ENCODE results near the gene BABAM2. TPM values are rescaled to one million over a fixed set of nuclear protein-coding genes. Genes with fewer than 3 reads are reported as not detected.

BABAM2 gene
- total and polyA plus RNA-seq, 2 donors = 17.4 to 34.8 TPM

- H3K27ac ChIP-seq (ENCODE audit: low read depth in 1 of 2, low read length in 1 of 2) = no peak overlapping the region
- no peak overlapping the region for H3K4me3 ChIP-seq (ENCODE audit: low read length in 2 of 2)
- 98% methylated on average over 2 of the region's 2 CpGs for WGBS
- no peak for DNase-seq (ENCODE audit: low read depth in 6 of 9, low spot score in 9 of 9)
- no peaks in the 10 kb centered on the region for H3K9me3 ChIP-seq (ENCODE audit: control insufficient read depth in 2 of 2, insufficient read depth in 1 of 2, low read length in 1 of 2)
- H3K36me3 ChIP-seq (ENCODE audit: control insufficient read depth in 2 of 2, insufficient read depth in 2 of 2, low read length in 1 of 2) = no peaks in the 10 kb centered on the region
- no peaks in the 10 kb centered on the region for H3K27me3 ChIP-seq (ENCODE audit: control insufficient read depth in 2 of 2, insufficient read depth in 1 of 2, low read length in 1 of 2)
- H3K4me1 ChIP-seq (ENCODE audit: control insufficient read depth in 2 of 2, insufficient read depth in 2 of 2, low read length in 2 of 2) = no peaks in the 10 kb centered on the region
Observed at GRCh38 chr2:27912512-27912911, 22.0 kb downstream of the BABAM2 start.

DNA sequence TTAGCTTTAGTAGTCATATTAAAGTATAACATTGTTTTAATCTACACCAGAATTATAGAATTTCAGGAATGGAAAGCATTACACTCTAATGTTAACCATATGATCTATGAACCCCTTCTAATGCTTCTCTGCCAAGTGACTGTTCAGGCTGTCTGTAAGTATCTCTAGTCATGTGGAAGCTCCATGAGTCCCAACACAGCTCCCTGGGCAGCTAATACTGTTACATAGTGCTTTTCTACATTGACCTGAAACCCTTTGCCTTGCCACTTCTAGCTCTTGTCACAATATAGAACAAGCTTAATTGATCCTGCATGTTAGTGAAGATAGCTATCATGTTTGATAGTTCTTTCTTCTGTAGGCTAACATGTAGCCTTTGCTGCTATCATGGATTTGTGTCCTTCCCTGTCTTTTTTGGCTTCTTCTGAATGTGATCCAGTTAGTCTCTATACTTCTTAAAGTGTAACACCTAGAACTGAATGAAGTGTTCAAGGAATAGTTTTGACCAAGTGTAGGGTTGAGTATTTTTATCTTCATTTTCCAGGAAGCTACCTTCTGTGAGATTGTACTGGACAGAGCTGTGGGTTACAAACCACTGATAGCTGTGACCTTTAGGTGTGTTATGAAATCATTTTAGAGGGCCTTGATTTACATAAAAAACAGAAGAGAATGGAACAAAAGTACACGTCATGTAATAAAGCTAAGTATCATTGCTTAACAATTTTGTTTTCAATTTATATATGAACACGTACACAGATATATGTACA is 23.7 kb downstream of the BABAM2 start:
- Histone ChIP-seq H3K27me3 (ENCODE audit: control insufficient read depth in 2 of 2, insufficient read depth in 1 of 2, low read length in 1 of 2) (no peaks in the 10 kb centered on the region), H3K27ac (ENCODE audit: low read depth in 1 of 2, low read length in 1 of 2) (peak overlapping the region in 1 of 2 donors; percentile 43), H3K36me3 (ENCODE audit: control insufficient read depth in 2 of 2, insufficient read depth in 2 of 2, low read length in 1 of 2) (no peaks in the 10 kb centered on the region), H3K4me3 (ENCODE audit: low read length in 2 of 2) (no peak overlapping the region), H3K9me3 (ENCODE audit: control insufficient read depth in 2 of 2, insufficient read depth in 1 of 2, low read length in 1 of 2) (no peaks in the 10 kb centered on the region), H3K4me1 (ENCODE audit: control insufficient read depth in 2 of 2, insufficient read depth in 2 of 2, low read length in 2 of 2) (no peaks in the 10 kb centered on the region)
- DNase-seq (ENCODE audit: low read depth in 6 of 9, low spot score in 9 of 9) = no peak
- 97% methylated on average over 2 of the region's 2 CpGs for WGBS

GRCh38 chr2:27914805-27915175 is 24.3 kb downstream of the BABAM2 start:
- no peak overlapping the region for H3K4me3 ChIP-seq (ENCODE audit: low read length in 2 of 2)
- no peaks in the 10 kb centered on the region for H3K27me3 ChIP-seq (ENCODE audit: control insufficient read depth in 2 of 2, insufficient read depth in 1 of 2, low read length in 1 of 2)
- no peak for DNase-seq (ENCODE audit: low read depth in 6 of 9, low spot score in 9 of 9)
- H3K4me1 ChIP-seq (ENCODE audit: control insufficient read depth in 2 of 2, insufficient read depth in 2 of 2, low read length in 2 of 2) = no peaks in the 10 kb centered on the region
- no peak overlapping the region for H3K27ac ChIP-seq (ENCODE audit: low read depth in 1 of 2, low read length in 1 of 2)
- no peaks in the 10 kb centered on the region for H3K36me3 ChIP-seq (ENCODE audit: control insufficient read depth in 2 of 2, insufficient read depth in 2 of 2, low read length in 1 of 2)
- no peaks in the 10 kb centered on the region for H3K9me3 ChIP-seq (ENCODE audit: control insufficient read depth in 2 of 2, insufficient read depth in 1 of 2, low read length in 1 of 2)

DNA sequence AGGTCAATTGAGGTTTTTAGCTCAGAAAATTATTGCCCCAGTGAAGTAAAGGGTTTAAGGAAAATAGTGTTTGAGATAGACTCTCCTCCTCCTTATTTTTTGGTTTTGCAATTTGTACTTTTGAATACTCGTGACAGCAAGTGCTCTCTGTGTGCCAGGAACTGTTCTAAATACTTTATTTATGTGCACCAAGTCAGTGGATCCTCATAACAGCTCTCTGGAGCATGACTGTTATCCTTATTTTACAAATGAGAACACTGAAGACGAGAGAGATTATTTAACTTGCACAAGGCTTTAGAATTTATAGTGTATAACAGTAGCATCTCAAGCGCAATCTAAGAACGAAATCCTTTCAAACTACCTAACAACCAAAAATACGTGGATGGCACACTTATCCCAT is 24.7 kb downstream of the BABAM2 start:
- no peak overlapping the region for H3K4me3 ChIP-seq (ENCODE audit: low read length in 2 of 2)
- 77% methylated on average over 5 of the region's 5 CpGs for WGBS
- no peaks in the 10 kb centered on the region for H3K4me1 ChIP-seq (ENCODE audit: control insufficient read depth in 2 of 2, insufficient read depth in 2 of 2, low read length in 2 of 2)
- no peak for DNase-seq (ENCODE audit: low read depth in 6 of 9, low spot score in 9 of 9)
- H3K27me3 ChIP-seq (ENCODE audit: control insufficient read depth in 2 of 2, insufficient read depth in 1 of 2, low read length in 1 of 2) = no peaks in the 10 kb centered on the region
- no peak overlapping the region for H3K27ac ChIP-seq (ENCODE audit: low read depth in 1 of 2, low read length in 1 of 2)
- H3K36me3 ChIP-seq (ENCODE audit: control insufficient read depth in 2 of 2, insufficient read depth in 2 of 2, low read length in 1 of 2) = no peaks in the 10 kb centered on the region
- no peaks in the 10 kb centered on the region for H3K9me3 ChIP-seq (ENCODE audit: control insufficient read depth in 2 of 2, insufficient read depth in 1 of 2, low read length in 1 of 2)

- H3K4me1 ChIP-seq (ENCODE audit: control insufficient read depth in 2 of 2, insufficient read depth in 2 of 2, low read length in 2 of 2) = no peaks in the 10 kb centered on the region
Observed at GRCh38 chr2:27915874-27916273, 25.3 kb downstream of the BABAM2 start.

GRCh38 chr2:27916293-27916995 is 25.9 kb downstream of the BABAM2 start:
- WGBS = 100% methylated on average over 1 of the region's 1 CpG

More at GRCh38 chr2:27915874-27916273, 25.3 kb downstream of the BABAM2 start:
- Histone ChIP-seq H3K9me3 (ENCODE audit: control insufficient read depth in 2 of 2, insufficient read depth in 1 of 2, low read length in 1 of 2) (no peaks in the 10 kb centered on the region), H3K36me3 (ENCODE audit: control insufficient read depth in 2 of 2, insufficient read depth in 2 of 2, low read length in 1 of 2) (no peaks in the 10 kb centered on the region), H3K27me3 (ENCODE audit: control insufficient read depth in 2 of 2, insufficient read depth in 1 of 2, low read length in 1 of 2) (no peaks in the 10 kb centered on the region), H3K27ac (ENCODE audit: low read depth in 1 of 2, low read length in 1 of 2) (no peak overlapping the region), H3K4me3 (ENCODE audit: low read length in 2 of 2) (no peak overlapping the region)
- DNase-seq (ENCODE audit: low read depth in 6 of 9, low spot score in 9 of 9) = no peak

DNA sequence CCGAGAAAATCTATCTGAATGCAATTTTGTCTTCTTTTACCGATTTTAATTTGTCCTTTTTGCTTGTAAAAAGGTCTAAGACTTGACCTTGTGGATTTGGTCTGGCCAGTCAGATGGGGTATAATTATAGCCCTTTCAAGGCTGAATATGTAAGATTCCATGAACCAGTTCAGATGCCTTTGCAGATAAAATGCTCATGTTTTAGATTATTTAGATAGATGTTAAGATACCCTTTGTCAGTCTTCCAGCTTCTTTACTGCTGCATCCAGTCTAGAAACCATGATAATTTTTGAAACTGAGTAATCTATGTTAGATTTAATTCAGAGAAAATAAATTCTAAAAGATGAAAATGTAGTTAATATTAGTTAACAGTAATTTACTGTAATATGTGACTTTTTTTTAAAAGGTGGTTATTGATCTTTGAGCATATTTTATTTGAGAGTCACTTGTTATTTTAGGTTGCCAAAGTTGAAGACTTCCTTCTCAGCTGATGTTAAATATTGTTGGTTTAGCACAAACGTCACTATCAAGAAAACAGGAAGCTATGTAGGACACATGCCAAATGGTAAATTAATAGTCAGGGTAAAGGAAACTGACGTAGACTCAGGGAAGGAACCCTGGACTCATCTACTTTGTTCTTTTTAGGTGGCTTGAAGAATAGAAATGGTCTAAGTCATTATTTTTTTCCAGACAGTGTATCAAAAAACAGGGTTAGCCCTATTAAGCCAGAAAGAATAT is 29.8 kb downstream of the BABAM2 start:
- Histone ChIP-seq H3K4me3 (ENCODE audit: low read length in 2 of 2) (no peak overlapping the region), H3K27me3 (ENCODE audit: control insufficient read depth in 2 of 2, insufficient read depth in 1 of 2, low read length in 1 of 2) (no peaks in the 10 kb centered on the region), H3K9me3 (ENCODE audit: control insufficient read depth in 2 of 2, insufficient read depth in 1 of 2, low read length in 1 of 2) (no peaks in the 10 kb centered on the region), H3K4me1 (ENCODE audit: control insufficient read depth in 2 of 2, insufficient read depth in 2 of 2, low read length in 2 of 2) (no peaks in the 10 kb centered on the region), H3K27ac (ENCODE audit: low read depth in 1 of 2, low read length in 1 of 2) (no peak overlapping the region), H3K36me3 (ENCODE audit: control insufficient read depth in 2 of 2, insufficient read depth in 2 of 2, low read length in 1 of 2) (no peaks in the 10 kb centered on the region)
- WGBS = 42% methylated on average over 4 of the region's 4 CpGs
- DNase-seq (ENCODE audit: low read depth in 6 of 9, low spot score in 9 of 9) = peak in 1 of 9 donors; percentile 15

More at GRCh38 chr2:27916293-27916995, 25.9 kb downstream of the BABAM2 start:
- no peaks in the 10 kb centered on the region for H3K36me3 ChIP-seq (ENCODE audit: control insufficient read depth in 2 of 2, insufficient read depth in 2 of 2, low read length in 1 of 2)
- no peak overlapping the region for H3K4me3 ChIP-seq (ENCODE audit: low read length in 2 of 2)
- H3K4me1 ChIP-seq (ENCODE audit: control insufficient read depth in 2 of 2, insufficient read depth in 2 of 2, low read length in 2 of 2) = no peaks in the 10 kb centered on the region
- H3K27ac ChIP-seq (ENCODE audit: low read depth in 1 of 2, low read length in 1 of 2) = no peak overlapping the region
- no peak for DNase-seq (ENCODE audit: low read depth in 6 of 9, low spot score in 9 of 9)
- H3K9me3 ChIP-seq (ENCODE audit: control insufficient read depth in 2 of 2, insufficient read depth in 1 of 2, low read length in 1 of 2) = no peaks in the 10 kb centered on the region
- no peaks in the 10 kb centered on the region for H3K27me3 ChIP-seq (ENCODE audit: control insufficient read depth in 2 of 2, insufficient read depth in 1 of 2, low read length in 1 of 2)

- no peak for DNase-seq (ENCODE audit: low read depth in 6 of 9, low spot score in 9 of 9)
- no peak overlapping the region for H3K4me3 ChIP-seq (ENCODE audit: low read length in 2 of 2)
- over 99% methylated on average over 2 of the region's 2 CpGs for WGBS
- no peak overlapping the region for H3K27ac ChIP-seq (ENCODE audit: low read depth in 1 of 2, low read length in 1 of 2)
- no peaks in the 10 kb centered on the region for H3K9me3 ChIP-seq (ENCODE audit: control insufficient read depth in 2 of 2, insufficient read depth in 1 of 2, low read length in 1 of 2)
- H3K27me3 ChIP-seq (ENCODE audit: control insufficient read depth in 2 of 2, insufficient read depth in 1 of 2, low read length in 1 of 2) = no peaks in the 10 kb centered on the region
- H3K4me1 ChIP-seq (ENCODE audit: control insufficient read depth in 2 of 2, insufficient read depth in 2 of 2, low read length in 2 of 2) = peaks cover 0 to 9% of the 10 kb centered on the region in 2 donors
- no peaks in the 10 kb centered on the region for H3K36me3 ChIP-seq (ENCODE audit: control insufficient read depth in 2 of 2, insufficient read depth in 2 of 2, low read length in 1 of 2)
Observed at GRCh38 chr2:27921424-27921823, 30.9 kb downstream of the BABAM2 start.
